Astrocyte (in vitro differentiated cells and primary cell): ENCODE data around the gene CD200. TPM values are rescaled to one million over a fixed set of nuclear protein-coding genes. Genes with fewer than 3 reads are reported as not detected.

ENCODE experiments used
- DNase-seq: peaks from one replicate; pipeline ENCODE4 v3.0.0-alpha.2; 2010; ENCODE audit warnings: low read depth
- FAIRE-seq: peaks from 2 replicates; lab custom pipeline; 2011; peaks lifted over from hg19 to GRCh38; lab: Jason Lieb, UNC
- H2AFZ ChIP-seq: 2 replicates; pipeline ENCODE4 v1.6.0; 2012; ENCODE audit warnings: low read depth, low read length, inconsistent platforms
- H3K27ac ChIP-seq: 2 replicates; pipeline ENCODE4 v1.5.1; 2011; ENCODE audit warnings: low read depth, low read length, inconsistent platforms
- H3K27me3 ChIP-seq: 2 replicates; pipeline ENCODE4 v1.6.0; 2011; ENCODE audit warnings: low read length, inconsistent platforms; ENCODE audit not compliant: insufficient read depth
- H3K36me3 ChIP-seq: 2 replicates; pipeline ENCODE4 v1.5.1; 2011; ENCODE audit warnings: low read length, inconsistent platforms; ENCODE audit not compliant: insufficient read depth
- H3K4me1 ChIP-seq: 2 replicates; pipeline ENCODE4 v1.5.1; 2011; ENCODE audit warnings: low read length, inconsistent platforms; ENCODE audit not compliant: insufficient read depth
- H3K4me2 ChIP-seq: 2 replicates; pipeline ENCODE4 v1.6.0; 2012; ENCODE audit warnings: low read length, inconsistent platforms
- H3K4me3 ChIP-seq: 2 replicates; pipeline ENCODE4 v1.5.1; 2011; ENCODE audit warnings: low read depth, mild to moderate bottlenecking, low read length, inconsistent platforms; ENCODE audit not compliant: insufficient read depth
- H3K79me2 ChIP-seq: 2 replicates; pipeline ENCODE4 v1.6.0; 2012; ENCODE audit warnings: mild to moderate bottlenecking, low read length, inconsistent platforms; ENCODE audit not compliant: insufficient read depth
- H3K9ac ChIP-seq: 2 replicates; pipeline ENCODE4 v1.6.0; 2012; ENCODE audit warnings: mild to moderate bottlenecking, low read length, inconsistent platforms
- H3K9me3 ChIP-seq: 2 replicates; pipeline ENCODE4 v1.5.1; 2012; ENCODE audit warnings: low read depth, mild to moderate bottlenecking, low read length, inconsistent platforms; ENCODE audit not compliant: insufficient read depth
- H4K20me1 ChIP-seq: 2 replicates; pipeline ENCODE4 v1.6.0; 2012; ENCODE audit warnings: low read length, inconsistent platforms; ENCODE audit not compliant: insufficient read depth
- H3K27ac Mint-ChIP-seq: one replicate; pipeline ENCODE4 v1.8.0; 2021; ENCODE audit warnings: mild to moderate bottlenecking, mixed read lengths; ENCODE audit not compliant: unreplicated experiment
- H3K27me3 Mint-ChIP-seq: one replicate; pipeline ENCODE4 v1.8.0; 2021; ENCODE audit warnings: low read depth, mixed read lengths; ENCODE audit not compliant: unreplicated experiment
- H3K36me3 Mint-ChIP-seq: one replicate; pipeline ENCODE4 v1.8.0; 2021; ENCODE audit warnings: low read depth, mixed read lengths; ENCODE audit not compliant: unreplicated experiment
- H3K4me1 Mint-ChIP-seq: one replicate; pipeline ENCODE4 v1.8.0; 2021; ENCODE audit warnings: low read depth, mixed read lengths; ENCODE audit not compliant: unreplicated experiment
- H3K4me3 Mint-ChIP-seq: one replicate; pipeline ENCODE4 v1.8.0; 2021; ENCODE audit warnings: mild to moderate bottlenecking, moderate library complexity, mixed read lengths; ENCODE audit not compliant: unreplicated experiment
- H3K9me3 Mint-ChIP-seq: one replicate; pipeline ENCODE4 v1.8.0; 2021; ENCODE audit warnings: mild to moderate bottlenecking, mixed read lengths; ENCODE audit not compliant: unreplicated experiment
- EZH2 ChIP-seq: IDR thresholded peaks from 2 replicates; pipeline ENCODE4 v1.6.1; 2012; ENCODE audit warnings: mild to moderate bottlenecking, low read length, inconsistent platforms; ENCODE audit not compliant: insufficient read depth
- total RNA-seq: library from RNA; stranded (reverse); gene quantifications from 2 replicates; pipeline ENCODE4 v1.2.1, GENCODE V29; 2021
- TF ChIP-seq, protein P1 (sequence below): IDR thresholded peaks from 2 replicates; pipeline ENCODE4 v1.5.1; 2011; ENCODE audit warnings: low read depth, mild to moderate bottlenecking, inconsistent platforms, low read length, moderate library complexity; ENCODE audit not compliant: insufficient read depth

The CD200 gene
- total RNA-seq, 1 donor from 2014 or later, result 11.1 TPM

DNA sequence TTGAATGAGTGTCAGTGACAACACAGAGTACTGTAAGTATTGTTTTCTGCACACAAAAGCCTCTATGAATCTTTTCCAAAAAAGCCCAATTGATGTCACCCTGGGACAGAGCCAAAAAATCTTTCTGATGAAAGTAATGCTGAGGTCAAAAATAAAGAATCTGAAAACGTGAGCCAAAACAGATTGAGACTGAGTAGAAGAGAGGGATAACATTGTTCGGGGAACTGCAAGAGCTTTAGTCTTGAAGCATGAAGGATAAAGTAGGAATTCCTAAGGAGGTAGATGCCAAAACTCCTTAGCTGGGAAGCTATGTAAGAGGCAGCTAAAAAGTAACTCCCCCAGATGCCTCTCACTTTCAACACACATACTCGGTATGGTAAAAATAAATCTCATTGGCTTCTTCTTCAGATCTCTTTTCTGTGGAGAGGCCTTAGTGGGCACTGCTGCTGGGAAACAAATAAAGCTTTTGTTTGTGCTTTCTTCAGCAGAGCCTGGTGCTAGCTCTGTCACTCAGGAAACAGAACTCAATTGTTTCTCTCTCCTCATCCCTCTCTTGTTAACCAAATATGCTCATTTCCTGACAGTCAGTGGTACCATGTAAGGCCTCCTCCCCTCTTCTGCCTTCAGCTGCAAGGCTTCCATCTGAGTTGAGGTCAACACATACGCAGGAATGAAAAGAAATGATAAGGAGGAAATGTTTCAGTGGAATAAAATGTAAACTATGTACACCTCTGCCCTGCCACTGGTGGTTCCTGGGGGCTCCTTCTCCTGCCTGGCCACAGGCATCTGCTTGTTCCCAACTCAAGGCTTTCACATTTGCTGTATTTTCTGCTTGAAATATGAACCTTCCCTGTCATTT is 58.1 kb downstream of the CD200 start:
- peaks cover 26% of the 10 kb centered on the region for H3K4me1 Mint-ChIP-seq
- Histone ChIP-seq H3K4me3 (peak overlapping the region; percentile 18), H2AFZ (peak overlapping the region; percentile 28)

DNA sequence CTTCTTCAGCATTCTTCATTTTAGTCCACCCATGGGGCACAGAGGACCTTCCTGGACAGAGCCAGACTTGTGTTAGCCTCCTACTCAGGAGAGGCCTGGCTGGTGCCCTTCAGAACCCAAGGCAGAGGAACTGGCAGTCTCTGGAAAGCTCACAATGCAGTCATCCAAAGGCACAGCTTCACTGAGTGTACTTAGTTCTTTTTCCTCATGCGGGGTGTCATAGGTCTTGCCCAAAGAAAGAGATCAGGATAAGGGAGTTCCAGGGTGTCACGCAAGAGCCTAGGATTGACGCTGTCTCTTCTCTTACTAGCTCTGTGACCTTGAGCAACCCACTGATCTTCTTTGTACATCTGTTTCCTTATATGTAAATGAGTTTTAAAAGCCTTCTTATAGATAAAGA is 58.7 kb downstream of the CD200 start:
- H3K4me2 ChIP-seq, result peak overlapping the region; percentile 71
- Mint-ChIP-seq H3K4me3 (peak overlapping the region; percentile 17), H3K27ac (peak overlapping the region; percentile 100), H3K4me1 (peaks cover 26% of the 10 kb centered on the region), H3K36me3 (no peaks in the 10 kb centered on the region), H3K27me3 (no peaks in the 10 kb centered on the region), H3K9me3 (peaks cover 14% of the 10 kb centered on the region)
- H3K79me2 ChIP-seq, result no peaks in the 10 kb centered on the region
- peaks cover 3% of the 10 kb centered on the region for H3K9me3 ChIP-seq
- TF ChIP-seq EZH2, result no peak
- TF ChIP-seq, protein P1, sequence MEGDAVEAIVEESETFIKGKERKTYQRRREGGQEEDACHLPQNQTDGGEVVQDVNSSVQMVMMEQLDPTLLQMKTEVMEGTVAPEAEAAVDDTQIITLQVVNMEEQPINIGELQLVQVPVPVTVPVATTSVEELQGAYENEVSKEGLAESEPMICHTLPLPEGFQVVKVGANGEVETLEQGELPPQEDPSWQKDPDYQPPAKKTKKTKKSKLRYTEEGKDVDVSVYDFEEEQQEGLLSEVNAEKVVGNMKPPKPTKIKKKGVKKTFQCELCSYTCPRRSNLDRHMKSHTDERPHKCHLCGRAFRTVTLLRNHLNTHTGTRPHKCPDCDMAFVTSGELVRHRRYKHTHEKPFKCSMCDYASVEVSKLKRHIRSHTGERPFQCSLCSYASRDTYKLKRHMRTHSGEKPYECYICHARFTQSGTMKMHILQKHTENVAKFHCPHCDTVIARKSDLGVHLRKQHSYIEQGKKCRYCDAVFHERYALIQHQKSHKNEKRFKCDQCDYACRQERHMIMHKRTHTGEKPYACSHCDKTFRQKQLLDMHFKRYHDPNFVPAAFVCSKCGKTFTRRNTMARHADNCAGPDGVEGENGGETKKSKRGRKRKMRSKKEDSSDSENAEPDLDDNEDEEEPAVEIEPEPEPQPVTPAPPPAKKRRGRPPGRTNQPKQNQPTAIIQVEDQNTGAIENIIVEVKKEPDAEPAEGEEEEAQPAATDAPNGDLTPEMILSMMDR, result no peak
- FAIRE-seq (no peak), DNase-seq (no peak)
- no peaks in the 10 kb centered on the region for H3K36me3 ChIP-seq
- peak overlapping the region; percentile 18 for H3K4me3 ChIP-seq
- no peaks in the 10 kb centered on the region for H3K27me3 ChIP-seq
- H3K4me1 ChIP-seq, result peaks cover 20% of the 10 kb centered on the region
- peak overlapping the region; percentile 26 for H2AFZ ChIP-seq
- peak overlapping the region; percentile 93 for H3K27ac ChIP-seq
- H4K20me1 ChIP-seq, result no peaks in the 10 kb centered on the region
- H3K9ac ChIP-seq, result peak overlapping the region; percentile 71

More for the DNA sequence above, 58.1 kb downstream of the CD200 start:
- FAIRE-seq (peak; percentile 96), DNase-seq (peak; percentile 99)
- H3K27me3 Mint-ChIP-seq, result no peaks in the 10 kb centered on the region
- H3K9me3 Mint-ChIP-seq, result peaks cover 14% of the 10 kb centered on the region
- H3K27me3 ChIP-seq, result no peaks in the 10 kb centered on the region
- peak overlapping the region; percentile 93 for H3K27ac ChIP-seq
- peak overlapping the region; percentile 71 for H3K4me2 ChIP-seq
- H3K9ac ChIP-seq, result peak overlapping the region; percentile 71
- peak overlapping the region; percentile 51 for H3K4me3 Mint-ChIP-seq
- H3K4me1 ChIP-seq, result peaks cover 20% of the 10 kb centered on the region
- H4K20me1 ChIP-seq, result no peaks in the 10 kb centered on the region
- peak overlapping the region; percentile 100 for H3K27ac Mint-ChIP-seq
- peaks cover 3% of the 10 kb centered on the region for H3K9me3 ChIP-seq
- no peaks in the 10 kb centered on the region for H3K79me2 ChIP-seq
- no peaks in the 10 kb centered on the region for H3K36me3 ChIP-seq
- H3K36me3 Mint-ChIP-seq, result no peaks in the 10 kb centered on the region
- TF ChIP-seq, protein P1, result no peak
